Heart left ventricle (tissue), 16 donors: Measurements from ENCODE around the gene CNTNAP5. TPM values are rescaled to one million over a fixed set of nuclear protein-coding genes. Genes with fewer than 3 reads are reported as not detected.

Experiments
- ATAC-seq, 4 donors: fragments of 200-7000 bp; cut with Tn5 transposase; one replicate each; pipeline ENCODE4 v1.9.1; 2020 to 2022; ENCODE audit warnings: moderate library complexity in 4 of 4, mild to moderate bottlenecking in 3 of 4, moderate number of reproducible peaks in 1 of 4
- DNase-seq, 5 donors: peaks; one replicate each; pipeline ENCODE4 v3.0.0-alpha.2; 2020
- H3K27ac ChIP-seq, 12 donors: fragments of 200-600 bp; sonication (generic) in 4 of 12; one replicate each; pipeline versions ENCODE4 v1.5.0 to v1.8.0; 2016 to 2022; ENCODE audit warnings: mild to moderate bottlenecking in 2 of 12
- H3K27me3 ChIP-seq, 9 donors: fragments of 200-600 bp; sonication (generic) in 2 of 9; one replicate each; pipeline versions ENCODE4 v1.5.1 to v1.8.0; 2016 to 2022; ENCODE audit warnings: mild to moderate bottlenecking in 3 of 9
- H3K36me3 ChIP-seq, 9 donors: fragments of 200-600 bp; sonication (generic) in 2 of 9; one replicate each; pipeline versions ENCODE4 v1.5.0 to v1.8.0; 2018 to 2022; ENCODE audit warnings: mild to moderate bottlenecking in 2 of 9
- H3K4me1 ChIP-seq, 12 donors: fragments of 200-600 bp; sonication (generic) in 4 of 12; one replicate each; pipeline versions ENCODE4 v1.5.0 to v1.8.0; 2016 to 2022; ENCODE audit warnings: mild to moderate bottlenecking in 3 of 12
- H3K4me3 ChIP-seq, 12 donors: fragments of 200-600 bp; sonication (generic) in 4 of 12; one replicate each; pipeline versions ENCODE4 v1.5.0 to v1.8.0; 2017 to 2022; ENCODE audit warnings: mild to moderate bottlenecking in 9 of 12, moderate library complexity in 4 of 12
- H3K9me3 ChIP-seq, 12 donors: fragments of 200-600 bp; sonication (generic) in 4 of 12; one replicate each; pipeline versions ENCODE4 v1.5.0 to v1.8.0; 2016 to 2022; ENCODE audit warnings: mild to moderate bottlenecking in 1 of 12
- CTCF ChIP-seq, 12 donors: fragments of 200-600 bp; sonication (generic) in 4 of 12; IDR thresholded peaks; one replicate each; pipeline versions ENCODE4 v1.5.0 to v1.8.0; 2018 to 2022; ENCODE audit warnings: antibody characterized with exemption in 12 of 12, mild to moderate bottlenecking in 5 of 12
- POLR2A ChIP-seq, 2 donors: fragments of 450-650 bp; IDR thresholded peaks; one replicate each; pipeline ENCODE4 v1.6.1; 2017; ENCODE audit warnings: antibody characterized with exemption in 2 of 2, mild to moderate bottlenecking in 2 of 2, moderate library complexity in 2 of 2
- WGBS, 4 donors: extraction: QIAGEN DNeasy Blood & Tissue Kit in 2 of 4; methylation state at CpG; one replicate each; pipeline versions ENCODE4 v1.1.5 to v1.1.7; 2013 to 2018; 5-methylcytosine and 5-hydroxymethylcytosine counted together
- intact Hi-C, 10 donors: fragments of 100-400 bp; cut with DNase I; formaldehyde crosslinking; loops; one replicate each; pipeline versions ENCODE4 v1.11.1 to v1.14.2; 2022
- polyA plus RNA-seq, 2 donors: library from polyadenylated mRNA; stranded (reverse); fragments of 200-250 nt; gene quantifications; one replicate each; pipeline ENCODE4 v1.2.3, GENCODE V29; 2013
- total RNA-seq, 9 donors: library from RNA; depleted of rRNA in 2 of 9; stranded (reverse); fragments of >200 nt in 2 of 9; fragmentation: NEBNext Ultra II Directional in 3 of 9; extraction: Animal tissue kit (Norgen Biotek cat#: 25700) in 3 of 9; gene quantifications; one replicate each; pipeline versions ENCODE4 v1.1.0 to v1.2.4, GENCODE V29; 2016 to 2023
- donor health status: ischemic (EF 13 %, LVEDD 7.1; RV severe dilation, severe dysfunction).
- donor health status: healthy with polysubstance abuse.
- donor health status: DM: no; HTN: yes; CAD: no.
- donor health status: DM: no; HTN: no; CAD: no.
- donor health status: ischemic (EF 25% LVEDD 6.9; RV normal size, moderate dysfunction).
- donor health status: ischemic (EF 25% LVEDD 5.7; RV mildly dilated, moderate dysfunction).
- donor health status: healthy.
- donor health status: DM: yes; HTN: yes; CAD: no.
- donor health status: ischemic (EF 35%, LVEDD 5.7; RV mildly dilated, moderate dysfunction).
- donor health status: nonischemic (EF 11% LVEDD 7.7; RV severe dilation, severe dysfunction).
- donor health status: DM: yes; HTN: yes; CAD: no.
- donor health status: PGD.
- donor health status: ischemic (EF 29% LVEDD 5.4; RV normal size, mild dysfunction).
- donor health status: nonischemic (EF 23%, LVEDD 6.1; RV moderate dilation, normal function).

The CNTNAP5 gene
- total and polyA plus RNA-seq, 11 donors = not detected

GRCh38 chr2:124874219-124874618 lies 849.1 kb downstream of the CNTNAP5 start:
- WGBS, 4 donors = 35 to 61% (median 44%) methylated on average over 1 of the region's 1 CpG
- Histone ChIP-seq H3K9me3 (no peaks in the 10 kb centered on the region), H3K27ac (no peak overlapping the region), H3K27me3 (no peaks in the 10 kb centered on the region), H3K4me1 (no peaks in the 10 kb centered on the region), H3K4me3 (no peak overlapping the region), H3K36me3 (no peaks in the 10 kb centered on the region)
- ATAC-seq = no peak
- DNase-seq = no peak
- intact Hi-C loops = no loop called here
- TF ChIP-seq POLR2A (IDR thresholded peaks at IDR 0.05) (no peak), CTCF (IDR thresholded peaks at IDR 0.05) (no peak)

- intact Hi-C loops = no loop called here
- no peaks in the 10 kb centered on the region for H3K4me1 ChIP-seq
- ATAC-seq = no peak
- H3K27me3 ChIP-seq = no peaks in the 10 kb centered on the region
- no peak for DNase-seq
- no peaks in the 10 kb centered on the region for H3K36me3 ChIP-seq
- H3K9me3 ChIP-seq = no peaks in the 10 kb centered on the region
- TF ChIP-seq POLR2A (IDR thresholded peaks at IDR 0.05) (no peak), CTCF (IDR thresholded peaks at IDR 0.05) (no peak)
- no peak overlapping the region for H3K27ac ChIP-seq
- H3K4me3 ChIP-seq = no peak overlapping the region
- 5 to 12% (median 9%) methylated on average over 1 of the region's 1 CpG for WGBS, 4 donors
Observed at GRCh38 chr2:124874676-124875075, 849.6 kb downstream of the CNTNAP5 start.

GRCh38 chr2:124875627-124876244 lies 850.6 kb downstream of the CNTNAP5 start:
- H3K9me3 ChIP-seq = no peaks in the 10 kb centered on the region
- TF ChIP-seq CTCF (IDR thresholded peaks at IDR 0.05) = no peak
- TF ChIP-seq POLR2A (IDR thresholded peaks at IDR 0.05) = no peak
- H3K27me3 ChIP-seq = no peaks in the 10 kb centered on the region
- 78 to 90% (median 86%) methylated on average over 3 of the region's 3 CpGs for WGBS, 4 donors
- H3K27ac ChIP-seq = no peak overlapping the region
- H3K4me1 ChIP-seq = no peaks in the 10 kb centered on the region
- H3K36me3 ChIP-seq = no peaks in the 10 kb centered on the region
- DNase-seq = no peak
- intact Hi-C loops = no loop called here
- ATAC-seq = no peak
- no peak overlapping the region for H3K4me3 ChIP-seq

GRCh38 chr2:124877141-124877577 lies 852.1 kb downstream of the CNTNAP5 start:
- 15 to 26% (median 20%) methylated on average over 4 of the region's 4 CpGs for WGBS, 4 donors
- Histone ChIP-seq H3K4me1 (no peaks in the 10 kb centered on the region), H3K36me3 (no peaks in the 10 kb centered on the region), H3K4me3 (no peak overlapping the region), H3K27ac (no peak overlapping the region), H3K27me3 (no peaks in the 10 kb centered on the region), H3K9me3 (no peaks in the 10 kb centered on the region)
- no peak for DNase-seq
- peak in 2 of 4 donors; percentile 52 to 75 for ATAC-seq
- TF ChIP-seq POLR2A (IDR thresholded peaks at IDR 0.05) (no peak), CTCF (IDR thresholded peaks at IDR 0.05) (no peak)
- intact Hi-C loops = no loop called here
